ENCODE results near the gene H2BK1.
A peak's percentile ranks its signal among the peaks of the same experiment; 100 is the strongest.

Gene H2BK1

GRCh38 chr7:151244841-151245346 lies 34.6 kb upstream of the H2BK1 start:
- DNase-seq, result no peak

DNA sequence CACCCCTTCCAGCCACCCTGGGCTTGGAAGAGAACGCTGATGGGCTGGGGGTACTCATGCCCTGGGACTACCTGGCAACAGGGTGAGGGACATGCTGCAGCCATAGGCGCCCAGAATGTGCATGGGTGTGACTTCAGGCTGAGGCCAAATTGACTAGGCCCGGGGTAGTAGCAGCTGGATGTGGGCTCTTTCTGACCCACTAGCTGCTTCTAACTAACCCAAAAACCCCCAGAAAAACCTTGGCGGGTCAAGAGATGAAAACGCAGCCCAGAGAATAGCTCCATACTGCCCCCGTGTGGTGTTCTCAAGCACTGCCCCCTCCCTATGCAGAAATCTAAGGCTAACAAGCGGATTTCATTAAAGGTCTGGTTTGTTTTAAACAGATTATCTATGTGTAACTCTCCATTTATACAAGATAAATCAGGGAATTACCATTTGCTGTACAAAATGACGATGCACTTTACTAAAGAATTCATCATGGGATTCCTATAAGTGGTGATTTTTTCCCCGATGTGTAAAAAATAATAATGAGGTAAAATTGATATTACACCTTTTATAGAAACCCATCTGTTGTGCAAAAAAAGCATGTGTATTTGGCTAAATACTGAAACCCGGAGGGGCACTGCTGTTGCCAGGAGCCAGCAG lies 34.0 kb upstream of the H2BK1 start:
- peak; percentile 9 for DNase-seq

- DNase-seq, result no peak
These were observed 33.3 kb upstream of the H2BK1 start for GRCh38 chr7:151243408-151244195.

DNA sequence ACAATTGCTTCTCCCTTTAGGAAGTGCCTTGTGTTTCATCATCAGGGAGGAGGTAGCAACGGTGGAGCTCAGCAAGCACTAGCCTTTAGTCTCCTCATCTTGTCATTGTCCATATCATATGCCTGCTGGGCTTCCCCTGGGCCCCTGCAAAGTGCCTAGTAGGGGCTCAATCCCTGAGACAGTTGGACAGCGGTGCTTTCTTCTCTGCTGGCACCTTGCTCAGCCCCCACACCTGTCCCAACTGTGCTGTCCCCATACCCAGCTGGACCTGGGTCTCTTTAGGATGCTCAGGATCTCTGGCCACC lies 32.7 kb upstream of the H2BK1 start:
- DNase-seq, result no peak

DNA sequence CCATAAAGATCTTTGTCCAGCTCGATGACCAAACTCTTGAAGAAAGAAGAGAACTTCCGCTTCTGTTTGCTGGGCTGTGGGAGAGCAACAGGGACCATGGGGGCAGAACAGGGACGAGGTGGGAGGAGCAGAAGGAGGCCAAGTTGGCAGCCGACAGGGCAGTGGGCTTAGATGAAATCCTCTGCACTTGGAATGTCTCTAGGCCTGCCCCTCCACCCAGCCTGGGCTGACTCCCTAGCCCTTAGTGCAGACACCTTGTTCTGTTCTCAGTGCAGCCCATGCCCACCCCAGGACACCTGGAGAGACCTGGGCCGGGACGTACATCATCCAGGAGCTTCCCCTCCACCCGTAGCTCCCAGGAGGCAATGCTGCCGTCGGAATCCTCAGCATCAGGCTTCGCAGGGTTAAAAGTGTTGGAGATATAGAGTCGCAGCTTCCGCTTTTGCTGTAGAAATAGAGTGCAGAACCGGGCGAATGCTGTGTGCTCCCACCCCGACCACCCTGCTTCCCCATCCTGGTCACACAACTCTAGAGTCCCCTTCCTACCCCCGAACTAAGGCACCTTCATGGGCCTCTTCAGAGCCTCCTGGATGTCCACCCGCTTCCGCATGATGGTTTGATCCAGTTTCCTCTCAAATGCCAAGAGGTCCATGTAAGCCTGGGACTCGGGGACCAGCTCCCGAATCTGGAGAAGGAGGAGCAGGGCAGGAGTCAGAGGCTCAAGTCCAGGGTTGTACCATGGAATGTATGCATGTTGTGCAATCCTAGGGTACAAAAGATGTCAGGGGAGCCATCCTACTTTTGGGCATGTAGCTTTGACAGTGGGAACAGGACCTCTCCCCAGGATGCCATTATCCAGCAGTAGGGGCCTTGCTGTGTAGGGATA lies 32.1 kb upstream of the H2BK1 start:
- DNase-seq, result no peak

GRCh38 chr7:151241755-151242096 lies 31.4 kb upstream of the H2BK1 start:
- no peak for DNase-seq

GRCh38 chr7:151240942-151241754 lies 30.9 kb upstream of the H2BK1 start:
- no peak for DNase-seq

DNA sequence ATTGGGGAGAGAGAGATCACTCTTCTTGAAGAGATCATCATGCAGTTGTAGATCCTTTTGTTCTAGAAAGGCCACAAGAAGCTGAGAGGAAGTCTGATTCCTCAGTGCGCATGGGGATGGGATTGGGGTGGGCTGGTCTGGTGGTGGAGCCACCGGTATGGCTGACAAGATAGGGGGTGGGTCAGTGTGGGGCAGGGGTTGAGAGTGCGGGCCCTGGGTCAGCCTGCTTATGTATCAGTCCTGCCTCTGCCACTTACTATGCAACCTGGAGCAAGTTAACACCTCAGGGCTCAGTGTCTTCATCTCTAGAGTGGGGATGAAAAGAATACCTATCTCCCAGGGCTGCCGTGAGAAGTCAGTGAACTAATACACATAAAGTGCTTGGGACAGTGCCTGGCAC lies 30.2 kb upstream of the H2BK1 start:
- DNase-seq, result no peak

DNA sequence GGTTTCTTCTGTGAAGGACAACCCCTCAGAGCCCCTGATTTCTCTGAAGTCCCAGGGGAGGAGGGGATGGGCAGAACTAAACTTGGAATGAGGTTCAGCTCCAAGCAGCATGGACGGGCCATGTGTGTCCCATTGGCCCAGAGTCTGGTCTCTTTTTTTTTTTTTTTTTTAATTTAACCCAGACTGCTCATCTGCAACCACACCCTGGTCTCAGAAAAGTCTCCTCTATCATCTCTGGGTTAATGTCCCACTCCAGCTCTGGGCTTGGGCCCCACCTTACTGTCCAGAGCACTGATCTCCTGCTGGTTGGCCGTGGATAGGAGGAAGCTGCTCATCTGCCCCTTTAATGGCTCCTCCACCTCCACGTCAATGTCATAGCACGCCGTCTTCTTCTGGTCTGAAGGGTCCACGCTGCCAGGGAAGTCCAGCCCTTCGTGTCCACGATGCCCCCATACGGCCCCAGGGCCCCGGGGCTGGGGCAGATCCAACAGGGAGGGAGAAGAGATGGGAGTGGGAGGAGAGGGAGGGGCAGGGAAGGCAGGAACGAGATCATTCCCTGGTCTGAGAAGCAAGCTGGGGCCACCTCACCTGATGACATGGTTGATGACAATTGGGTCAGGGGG lies 29.7 kb upstream of the H2BK1 start:
- no peak for DNase-seq

DNA sequence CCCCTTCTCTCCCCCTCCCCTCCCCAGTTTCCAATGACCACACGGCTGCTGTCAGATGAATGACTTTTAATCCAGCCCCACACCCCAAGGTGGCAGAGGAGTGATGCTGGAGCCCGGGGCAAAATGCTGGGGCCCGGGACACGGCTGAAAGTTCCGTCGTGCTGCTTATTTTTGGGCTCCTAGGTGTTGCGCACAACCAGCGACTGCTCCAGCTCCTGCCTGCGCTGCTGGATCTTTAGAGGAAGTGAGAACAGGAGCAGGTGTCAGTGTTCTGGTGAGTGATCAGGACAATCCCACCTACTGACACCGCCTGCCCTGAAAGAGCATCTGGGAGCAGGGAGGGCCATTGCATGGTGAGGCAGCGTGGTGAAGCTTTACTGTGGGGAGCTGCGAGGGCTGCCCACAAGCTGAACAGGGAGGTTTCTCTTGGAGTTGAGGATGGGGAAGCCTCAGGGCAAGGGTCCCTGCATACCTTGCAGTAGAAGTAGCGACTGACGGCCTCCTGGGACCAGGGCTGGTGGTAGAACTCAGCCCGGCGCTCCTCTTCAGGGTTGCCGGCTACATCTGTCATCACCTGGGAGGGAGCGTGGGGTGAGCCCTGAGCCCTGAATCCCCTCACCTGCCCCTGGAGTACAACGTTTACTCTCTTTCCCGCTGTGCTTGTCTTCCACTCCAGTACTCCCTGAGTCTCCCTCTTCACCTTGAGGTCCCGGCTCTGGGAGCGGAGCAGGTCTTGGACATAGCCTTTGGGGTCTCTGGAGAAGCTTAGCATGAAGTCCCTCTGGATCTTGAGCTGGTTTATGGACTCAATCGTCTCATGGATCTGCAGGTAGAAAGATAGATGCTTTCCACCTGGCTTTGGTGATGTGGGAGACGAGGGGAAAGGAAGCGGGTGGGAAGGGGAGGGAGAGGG lies 28.9 kb upstream of the H2BK1 start:
- no peak for DNase-seq

DNA sequence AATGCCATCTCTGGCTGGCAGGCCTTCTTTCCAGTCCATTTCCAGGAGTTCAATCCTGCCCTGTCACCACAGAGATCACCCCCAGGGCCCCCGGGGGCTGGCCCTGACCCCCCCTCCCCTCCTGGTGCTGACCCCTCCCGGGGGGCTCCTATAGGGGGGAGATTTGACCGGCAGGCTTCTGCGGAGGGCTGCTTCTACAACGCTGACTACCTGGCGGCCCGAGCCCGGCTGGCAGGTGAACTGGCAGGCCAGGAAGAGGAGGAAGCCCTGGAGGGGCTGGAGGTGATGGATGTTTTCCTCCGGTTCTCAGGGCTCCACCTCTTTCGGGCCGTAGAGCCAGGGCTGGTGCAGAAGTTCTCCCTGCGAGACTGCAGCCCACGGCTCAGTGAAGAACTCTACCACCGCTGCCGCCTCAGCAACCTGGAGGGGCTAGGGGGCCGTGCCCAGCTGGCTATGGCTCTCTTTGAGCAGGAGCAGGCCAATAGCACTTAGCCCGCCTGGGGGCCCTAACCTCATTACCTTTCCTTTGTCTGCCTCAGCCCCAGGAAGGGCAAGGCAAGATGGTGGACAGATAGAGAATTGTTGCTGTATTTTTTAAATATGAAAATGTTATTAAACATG lies 28.0 kb upstream of the H2BK1 start:
- DNase-seq, result no peak

- DNase-seq, result no peak
These were observed 27.2 kb upstream of the H2BK1 start for GRCh38 chr7:151237244-151238189.

DNA sequence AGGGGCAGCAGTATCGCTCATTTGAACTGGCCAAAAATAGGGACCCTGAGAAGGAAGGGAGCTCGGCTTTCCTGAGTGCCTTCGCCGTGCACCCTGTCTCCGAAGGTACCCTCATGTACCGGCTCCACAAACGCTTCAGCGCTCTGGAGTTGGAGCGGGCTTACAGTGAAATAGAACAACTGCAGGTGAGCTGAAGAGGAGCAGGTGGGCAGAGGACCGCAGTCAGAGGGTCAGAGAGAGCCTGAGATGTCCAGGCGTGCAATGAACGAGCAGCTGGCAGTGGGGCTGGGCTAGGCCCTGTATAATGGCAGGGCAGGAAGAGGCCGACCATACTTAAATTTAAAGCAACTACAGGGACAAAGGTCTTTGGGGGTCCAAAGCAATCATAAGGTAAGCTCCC lies 26.1 kb upstream of the H2BK1 start:
- no peak for DNase-seq

DNA sequence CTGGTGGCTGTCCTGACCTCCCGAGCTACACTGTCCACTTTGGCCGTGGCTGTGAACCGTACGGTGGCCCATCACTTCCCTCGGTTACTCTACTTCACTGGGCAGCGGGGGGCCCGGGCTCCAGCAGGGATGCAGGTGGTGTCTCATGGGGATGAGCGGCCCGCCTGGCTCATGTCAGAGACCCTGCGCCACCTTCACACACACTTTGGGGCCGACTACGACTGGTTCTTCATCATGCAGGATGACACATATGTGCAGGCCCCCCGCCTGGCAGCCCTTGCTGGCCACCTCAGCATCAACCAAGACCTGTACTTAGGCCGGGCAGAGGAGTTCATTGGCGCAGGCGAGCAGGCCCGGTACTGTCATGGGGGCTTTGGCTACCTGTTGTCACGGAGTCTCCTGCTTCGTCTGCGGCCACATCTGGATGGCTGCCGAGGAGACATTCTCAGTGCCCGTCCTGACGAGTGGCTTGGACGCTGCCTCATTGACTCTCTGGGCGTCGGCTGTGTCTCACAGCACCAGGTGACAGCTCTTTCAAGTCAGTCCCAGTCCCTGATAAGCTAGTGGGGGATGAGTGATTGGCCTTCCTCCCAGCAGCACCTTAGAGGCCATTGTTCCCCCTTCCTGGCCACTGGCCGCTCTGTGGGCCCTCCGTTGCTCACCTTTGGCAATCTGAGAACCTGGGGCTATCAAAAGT lies 25.0 kb upstream of the H2BK1 start:
- no peak for DNase-seq

DNA sequence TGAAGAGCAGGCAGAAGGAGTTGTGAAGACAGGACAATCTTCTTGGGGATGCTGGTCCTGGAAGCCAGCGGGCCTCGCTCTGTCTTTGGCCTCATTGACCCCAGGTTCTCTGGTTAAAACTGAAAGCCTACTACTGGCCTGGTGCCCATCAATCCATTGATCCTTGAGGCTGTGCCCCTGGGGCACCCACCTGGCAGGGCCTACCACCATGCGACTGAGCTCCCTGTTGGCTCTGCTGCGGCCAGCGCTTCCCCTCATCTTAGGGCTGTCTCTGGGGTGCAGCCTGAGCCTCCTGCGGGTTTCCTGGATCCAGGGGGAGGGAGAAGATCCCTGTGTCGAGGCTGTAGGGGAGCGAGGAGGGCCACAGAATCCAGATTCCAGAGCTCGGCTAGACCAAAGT lies 23.5 kb upstream of the H2BK1 start:
- no peak for DNase-seq

DNA sequence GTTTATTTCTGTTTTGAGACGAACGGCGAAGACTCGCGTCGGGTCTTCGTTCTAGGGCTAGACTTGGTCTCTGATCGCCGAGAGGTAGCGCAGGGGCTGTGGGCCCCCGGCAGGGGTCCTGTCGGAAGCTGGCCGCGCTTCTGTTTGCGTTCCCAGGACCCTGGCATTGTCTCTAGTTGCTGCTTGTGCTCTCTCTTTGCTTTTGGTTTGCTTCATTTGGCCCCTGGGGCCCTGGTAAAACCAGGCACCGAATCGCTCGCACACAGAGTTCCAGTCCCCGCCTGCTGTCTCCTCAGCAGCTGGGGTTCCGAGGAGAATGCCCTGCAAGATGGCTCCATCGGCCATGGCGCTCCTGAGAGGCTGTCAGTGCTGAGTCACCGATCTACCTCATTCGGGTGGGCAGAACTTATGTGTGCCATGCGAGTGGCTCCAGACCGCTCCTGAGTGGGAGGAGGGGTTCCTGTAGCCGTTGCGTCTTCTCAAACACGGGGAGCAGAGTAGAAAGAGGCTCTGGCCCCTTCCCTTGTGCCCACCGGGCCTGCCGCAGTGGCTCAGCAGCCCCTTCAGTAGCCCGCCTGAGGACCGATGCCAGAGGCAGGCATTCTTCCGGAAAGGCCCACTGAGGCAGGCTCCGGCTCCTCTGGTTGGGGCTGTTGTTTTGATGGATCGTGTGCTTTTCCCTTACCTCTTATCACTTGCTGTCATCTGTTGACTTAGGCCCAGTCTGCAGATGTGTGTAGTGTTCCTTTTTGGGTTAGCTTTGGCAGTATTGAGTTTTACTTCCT lies 22.8 kb upstream of the H2BK1 start:
- DNase-seq, result peak; percentile 6

DNA sequence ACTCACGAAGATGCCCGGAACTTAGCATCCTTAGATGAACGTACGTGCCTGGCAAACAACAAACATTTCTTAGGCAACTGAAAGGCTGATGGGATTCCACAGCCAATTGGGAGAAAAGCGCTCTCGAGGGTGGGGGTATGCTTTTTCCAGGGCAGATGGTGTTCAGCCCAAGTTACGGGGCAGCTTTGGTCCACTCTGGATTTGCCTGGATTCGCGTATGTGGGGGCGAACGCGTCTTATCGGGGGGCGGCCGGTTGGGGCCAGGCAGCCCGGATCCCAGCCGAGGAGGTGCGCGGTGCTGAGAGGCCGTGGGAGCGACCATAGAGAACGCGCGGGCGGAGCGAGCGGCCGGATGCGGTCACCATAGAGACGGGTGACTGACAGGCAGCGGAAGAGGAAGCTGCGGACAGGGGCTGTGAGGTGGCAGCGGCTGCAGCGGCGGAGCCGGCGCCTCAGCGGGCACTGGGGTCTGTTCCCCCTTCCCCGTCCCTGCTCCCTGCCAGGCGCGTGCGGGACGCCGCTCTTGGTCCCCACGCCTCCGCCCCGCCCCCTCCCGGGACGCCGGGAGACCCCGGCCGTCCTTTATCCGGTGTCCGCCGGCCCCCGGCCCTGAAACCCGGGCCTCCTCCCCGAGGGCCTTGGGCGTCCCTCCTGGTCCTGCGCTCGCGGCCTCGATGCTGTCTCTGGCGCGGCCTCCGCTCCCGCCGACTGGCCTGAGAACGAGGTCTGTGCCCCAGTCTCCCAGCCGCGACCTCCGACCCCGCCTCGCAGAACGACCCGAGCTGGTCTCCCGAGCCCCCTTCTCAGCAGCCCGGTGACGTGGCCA lies 22.0 kb upstream of the H2BK1 start, which contains the start of gene CHPF2:
CHPF2 (plus strand) TSS at position 393 of the 826 bp plus-strand sequence. CDS start 1,529 bp downstream, outside the sequence.
- peak; percentile 69 for DNase-seq

All from NCI-H446 treated with DMSO at 0.1 percent for 48 hours (cell line).